HepG2 (cell line): ENCODE measurements around the gene MSH3.
"Not testable (repeated sequence)": the region's sequence is repeated elsewhere in the genome, so short reads cannot be mapped to it uniquely, and the experiment has no call there.

Experiments used
- ESRRA ChIP-seq: sonication (generic); formaldehyde crosslinking; IDR thresholded peaks from 2 replicates; pipeline ENCODE4 v1.5.1; 2020; ENCODE audit warnings: mild to moderate bottlenecking, low read depth, missing genetic modification reagents
- FOSL1 ChIP-seq: sonication (generic); formaldehyde crosslinking; IDR thresholded peaks from 2 replicates; pipeline ENCODE4 v1.9.0; 2021; ENCODE audit warnings: missing genetic modification reagents, borderline replicate concordance
- SRF ChIP-seq: IDR thresholded peaks from 2 replicates; pipeline ENCODE4 v1.6.1; 2011; ENCODE audit warnings: mild to moderate bottlenecking, low read depth, low read length, moderate library complexity
- ZNF260 ChIP-seq: sonication (generic); formaldehyde crosslinking; IDR thresholded peaks from 2 replicates; pipeline ENCODE4 v1.4.0; 2020; ENCODE audit warnings: missing genetic modification reagents, low read depth, mild to moderate bottlenecking, borderline replicate concordance
- TF ChIP-seq, protein P1 (sequence below): sonication (generic); formaldehyde crosslinking; IDR thresholded peaks from 2 replicates; pipeline ENCODE4 v1.5.0; 2020; ENCODE audit warnings: mild to moderate bottlenecking, missing genetic modification reagents, moderate library complexity
- TF ChIP-seq, protein P2 (sequence below): sonication (generic); formaldehyde crosslinking; IDR thresholded peaks from 2 replicates; pipeline ENCODE4 v1.4.0; 2020; ENCODE audit warnings: missing genetic modification reagents, mild to moderate bottlenecking, borderline replicate concordance
- TF ChIP-seq, protein P3 (sequence below): sonication (generic); formaldehyde crosslinking; IDR thresholded peaks from 2 replicates; pipeline ENCODE4 v1.8.1; 2023; ENCODE audit warnings: missing genetic modification reagents, inconsistent platforms, borderline replicate concordance

DNA sequence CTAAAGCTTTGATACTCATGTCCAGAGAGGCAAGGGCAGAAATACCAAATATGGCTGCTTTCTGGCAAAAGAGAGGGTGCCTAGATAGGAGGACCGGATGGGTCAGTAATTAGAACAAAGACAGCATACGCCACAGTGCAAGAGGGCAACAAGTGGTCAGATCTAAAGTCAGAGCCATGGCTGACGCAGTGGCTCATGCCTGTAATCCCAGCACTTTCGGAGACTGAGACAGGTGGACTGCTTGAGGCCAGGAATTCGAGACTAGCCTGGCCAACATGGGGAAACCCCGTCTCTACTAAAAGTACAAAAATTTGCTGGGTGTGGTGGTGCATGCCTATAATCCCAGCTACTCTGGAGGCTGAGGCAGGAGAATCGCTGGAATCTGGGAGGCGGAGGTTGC, 129.3 kb downstream of the MSH3 start:
- not testable (repeated sequence) for TF ChIP-seq ZNF260 (CRISPR knock-in tag); FOSL1; SRF; ESRRA (CRISPR knock-in tag)
- TF ChIP-seq, protein P1, sequence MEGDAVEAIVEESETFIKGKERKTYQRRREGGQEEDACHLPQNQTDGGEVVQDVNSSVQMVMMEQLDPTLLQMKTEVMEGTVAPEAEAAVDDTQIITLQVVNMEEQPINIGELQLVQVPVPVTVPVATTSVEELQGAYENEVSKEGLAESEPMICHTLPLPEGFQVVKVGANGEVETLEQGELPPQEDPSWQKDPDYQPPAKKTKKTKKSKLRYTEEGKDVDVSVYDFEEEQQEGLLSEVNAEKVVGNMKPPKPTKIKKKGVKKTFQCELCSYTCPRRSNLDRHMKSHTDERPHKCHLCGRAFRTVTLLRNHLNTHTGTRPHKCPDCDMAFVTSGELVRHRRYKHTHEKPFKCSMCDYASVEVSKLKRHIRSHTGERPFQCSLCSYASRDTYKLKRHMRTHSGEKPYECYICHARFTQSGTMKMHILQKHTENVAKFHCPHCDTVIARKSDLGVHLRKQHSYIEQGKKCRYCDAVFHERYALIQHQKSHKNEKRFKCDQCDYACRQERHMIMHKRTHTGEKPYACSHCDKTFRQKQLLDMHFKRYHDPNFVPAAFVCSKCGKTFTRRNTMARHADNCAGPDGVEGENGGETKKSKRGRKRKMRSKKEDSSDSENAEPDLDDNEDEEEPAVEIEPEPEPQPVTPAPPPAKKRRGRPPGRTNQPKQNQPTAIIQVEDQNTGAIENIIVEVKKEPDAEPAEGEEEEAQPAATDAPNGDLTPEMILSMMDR, result not testable (repeated sequence)
- TF ChIP-seq, protein P2, sequence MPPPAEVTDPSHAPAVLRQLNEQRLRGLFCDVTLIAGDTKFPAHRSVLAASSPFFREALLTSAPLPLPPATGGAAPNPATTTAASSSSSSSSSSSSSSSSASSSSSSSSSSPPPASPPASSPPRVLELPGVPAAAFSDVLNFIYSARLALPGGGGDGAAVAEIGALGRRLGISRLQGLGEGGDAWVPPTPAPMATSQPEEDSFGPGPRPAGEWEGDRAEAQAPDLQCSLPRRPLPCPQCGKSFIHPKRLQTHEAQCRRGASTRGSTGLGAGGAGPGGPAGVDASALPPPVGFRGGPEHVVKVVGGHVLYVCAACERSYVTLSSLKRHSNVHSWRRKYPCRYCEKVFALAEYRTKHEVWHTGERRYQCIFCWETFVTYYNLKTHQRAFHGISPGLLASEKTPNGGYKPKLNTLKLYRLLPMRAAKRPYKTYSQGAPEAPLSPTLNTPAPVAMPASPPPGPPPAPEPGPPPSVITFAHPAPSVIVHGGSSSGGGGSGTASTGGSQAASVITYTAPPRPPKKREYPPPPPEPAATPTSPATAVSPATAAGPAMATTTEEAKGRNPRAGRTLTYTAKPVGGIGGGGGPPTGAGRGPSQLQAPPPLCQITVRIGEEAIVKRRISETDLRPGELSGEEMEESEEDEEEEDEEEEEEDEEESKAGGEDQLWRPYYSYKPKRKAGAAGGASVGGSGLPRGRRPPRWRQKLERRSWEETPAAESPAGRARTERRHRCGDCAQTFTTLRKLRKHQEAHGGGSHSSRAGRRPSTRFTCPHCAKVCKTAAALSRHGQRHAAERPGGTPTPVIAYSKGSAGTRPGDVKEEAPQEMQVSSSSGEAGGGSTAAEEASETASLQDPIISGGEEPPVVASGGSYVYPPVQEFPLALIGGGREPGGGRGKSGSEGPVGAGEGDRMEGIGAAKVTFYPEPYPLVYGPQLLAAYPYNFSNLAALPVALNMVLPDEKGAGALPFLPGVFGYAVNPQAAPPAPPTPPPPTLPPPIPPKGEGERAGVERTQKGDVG (CRISPR knock-in tag), result not testable (repeated sequence)
- TF ChIP-seq, protein P3, sequence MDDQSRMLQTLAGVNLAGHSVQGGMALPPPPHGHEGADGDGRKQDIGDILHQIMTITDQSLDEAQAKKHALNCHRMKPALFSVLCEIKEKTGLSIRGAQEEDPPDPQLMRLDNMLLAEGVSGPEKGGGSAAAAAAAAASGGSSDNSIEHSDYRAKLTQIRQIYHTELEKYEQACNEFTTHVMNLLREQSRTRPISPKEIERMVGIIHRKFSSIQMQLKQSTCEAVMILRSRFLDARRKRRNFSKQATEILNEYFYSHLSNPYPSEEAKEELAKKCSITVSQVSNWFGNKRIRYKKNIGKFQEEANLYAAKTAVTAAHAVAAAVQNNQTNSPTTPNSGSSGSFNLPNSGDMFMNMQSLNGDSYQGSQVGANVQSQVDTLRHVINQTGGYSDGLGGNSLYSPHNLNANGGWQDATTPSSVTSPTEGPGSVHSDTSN, result not testable (repeated sequence)
